ENCODE data around the gene MBLAC2.

Gene MBLAC2

DNA sequence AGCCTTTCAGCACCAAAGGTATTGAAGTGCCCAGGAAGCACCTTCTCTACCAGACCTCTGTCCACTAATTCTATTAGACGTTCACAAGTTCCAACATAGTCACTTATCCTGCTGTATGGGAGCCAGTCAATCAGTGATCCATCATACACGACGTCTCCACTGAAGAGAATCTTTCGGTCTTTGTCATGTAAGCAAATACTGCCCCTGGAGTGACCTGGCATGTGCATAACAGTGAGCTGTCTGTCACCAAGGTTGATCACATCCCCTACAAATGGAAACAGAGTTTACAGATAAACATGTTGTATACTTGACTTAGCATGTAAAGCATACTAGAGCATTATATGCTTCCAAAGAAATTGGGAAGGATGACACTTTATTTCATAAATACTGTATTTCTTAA is 13.3 kb downstream of the MBLAC2 start:
- H3K36me3 ChIP-seq (replicated peaks) = no peaks in the 10 kb centered on the region
- DNase-seq = no peak
- TF ChIP-seq, protein P1, sequence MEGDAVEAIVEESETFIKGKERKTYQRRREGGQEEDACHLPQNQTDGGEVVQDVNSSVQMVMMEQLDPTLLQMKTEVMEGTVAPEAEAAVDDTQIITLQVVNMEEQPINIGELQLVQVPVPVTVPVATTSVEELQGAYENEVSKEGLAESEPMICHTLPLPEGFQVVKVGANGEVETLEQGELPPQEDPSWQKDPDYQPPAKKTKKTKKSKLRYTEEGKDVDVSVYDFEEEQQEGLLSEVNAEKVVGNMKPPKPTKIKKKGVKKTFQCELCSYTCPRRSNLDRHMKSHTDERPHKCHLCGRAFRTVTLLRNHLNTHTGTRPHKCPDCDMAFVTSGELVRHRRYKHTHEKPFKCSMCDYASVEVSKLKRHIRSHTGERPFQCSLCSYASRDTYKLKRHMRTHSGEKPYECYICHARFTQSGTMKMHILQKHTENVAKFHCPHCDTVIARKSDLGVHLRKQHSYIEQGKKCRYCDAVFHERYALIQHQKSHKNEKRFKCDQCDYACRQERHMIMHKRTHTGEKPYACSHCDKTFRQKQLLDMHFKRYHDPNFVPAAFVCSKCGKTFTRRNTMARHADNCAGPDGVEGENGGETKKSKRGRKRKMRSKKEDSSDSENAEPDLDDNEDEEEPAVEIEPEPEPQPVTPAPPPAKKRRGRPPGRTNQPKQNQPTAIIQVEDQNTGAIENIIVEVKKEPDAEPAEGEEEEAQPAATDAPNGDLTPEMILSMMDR (IDR thresholded peaks at IDR 0.05; ENCODE audit: low read depth, low read length, missing control alignments) = no peak
- H3K27ac ChIP-seq = no peak overlapping the region
- no peaks in the 10 kb centered on the region for H3K27me3 ChIP-seq (replicated peaks)
- no peak overlapping the region for H3K4me3 ChIP-seq (ENCODE audit: low read depth, low read length)
- in situ Hi-C loops (cut with HindIII; ENCODE audit: low pct_ligation_motif_present, low sequenced_read_pairs) = no loop called here

DNA sequence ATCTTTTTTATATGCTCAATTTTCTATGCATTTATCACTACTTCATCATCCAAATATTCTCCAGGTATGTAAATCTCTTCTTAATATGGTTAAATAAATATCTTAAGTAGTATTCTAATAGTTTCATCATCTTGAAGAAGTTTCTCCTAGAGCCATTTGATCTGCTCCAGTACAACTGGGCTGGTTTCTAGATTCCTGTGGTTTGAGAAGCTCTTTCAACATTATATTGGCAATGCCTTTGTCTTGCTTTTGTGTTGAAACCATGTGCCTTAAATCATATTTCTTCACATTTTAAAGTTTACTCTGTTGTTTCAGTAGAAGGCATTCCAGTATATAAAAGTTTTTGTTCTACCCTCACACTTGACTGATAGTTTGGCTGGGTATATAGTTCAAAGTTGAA is 27.6 kb downstream of the MBLAC2 start:
- TF ChIP-seq, protein P1 (IDR thresholded peaks at IDR 0.05; ENCODE audit: low read depth, low read length, missing control alignments) = no peak
- Histone ChIP-seq H3K27ac (no peak overlapping the region), H3K36me3 (replicated peaks) (no peaks in the 10 kb centered on the region), H3K27me3 (replicated peaks) (no peaks in the 10 kb centered on the region), H3K4me3 (ENCODE audit: low read depth, low read length) (no peak overlapping the region)
- no peak for DNase-seq
- in situ Hi-C loops (cut with HindIII; ENCODE audit: low pct_ligation_motif_present, low sequenced_read_pairs) = no loop called here

DNA sequence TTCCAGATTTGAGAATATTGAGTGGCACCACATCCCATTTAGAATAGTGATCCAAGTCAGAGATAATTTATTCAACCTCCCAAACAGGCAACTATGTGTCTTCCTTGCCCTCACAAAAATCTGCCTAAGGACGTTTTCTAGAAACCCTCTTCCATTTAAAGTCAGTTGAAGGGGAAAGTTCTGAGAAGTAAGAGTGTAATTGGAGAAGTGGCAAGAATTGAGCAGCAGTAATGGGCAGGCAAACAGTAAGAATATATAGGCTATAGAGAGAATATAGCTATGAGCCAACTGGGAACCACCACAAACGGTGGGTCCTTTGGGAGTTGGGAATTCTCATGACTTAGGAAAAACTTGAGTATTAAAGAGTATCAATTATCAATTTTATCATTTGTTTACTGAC is 33.9 kb downstream of the MBLAC2 start:
- H3K27me3 ChIP-seq (replicated peaks) = no peaks in the 10 kb centered on the region
- in situ Hi-C loops (cut with HindIII; ENCODE audit: low pct_ligation_motif_present, low sequenced_read_pairs) = no loop called here
- H3K27ac ChIP-seq = no peak overlapping the region
- TF ChIP-seq, protein P1 (IDR thresholded peaks at IDR 0.05; ENCODE audit: low read depth, low read length, missing control alignments) = no peak
- H3K4me3 ChIP-seq (ENCODE audit: low read depth, low read length) = no peak overlapping the region
- no peak for DNase-seq
- H3K36me3 ChIP-seq (replicated peaks) = no peaks in the 10 kb centered on the region

DNA sequence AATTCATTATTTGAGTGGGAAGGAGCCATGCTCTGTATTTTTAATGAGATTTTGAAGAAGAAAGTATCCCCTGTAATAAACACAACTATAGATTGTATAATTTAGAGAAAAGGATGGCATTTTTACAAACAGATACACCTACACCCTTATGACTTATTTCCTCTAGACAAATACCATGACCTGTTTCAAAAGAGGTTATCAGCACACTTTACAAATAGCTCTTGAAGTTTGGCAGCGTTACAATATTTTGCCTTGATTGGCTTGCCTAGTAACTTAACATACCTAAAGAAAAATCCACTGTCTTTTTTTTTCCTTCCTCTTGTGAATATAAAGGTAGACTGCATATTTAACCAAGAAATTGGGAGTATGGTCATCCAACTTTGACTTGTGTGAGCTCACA is 36.5 kb downstream of the MBLAC2 start:
- TF ChIP-seq, protein P1 (IDR thresholded peaks at IDR 0.05; ENCODE audit: low read depth, low read length, missing control alignments) = no peak
- in situ Hi-C loops (cut with HindIII; ENCODE audit: low pct_ligation_motif_present, low sequenced_read_pairs) = no loop called here
- DNase-seq = no peak
- Histone ChIP-seq H3K27me3 (replicated peaks) (no peaks in the 10 kb centered on the region), H3K4me3 (ENCODE audit: low read depth, low read length) (no peak overlapping the region), H3K36me3 (replicated peaks) (no peaks in the 10 kb centered on the region), H3K27ac (no peak overlapping the region)

DNA sequence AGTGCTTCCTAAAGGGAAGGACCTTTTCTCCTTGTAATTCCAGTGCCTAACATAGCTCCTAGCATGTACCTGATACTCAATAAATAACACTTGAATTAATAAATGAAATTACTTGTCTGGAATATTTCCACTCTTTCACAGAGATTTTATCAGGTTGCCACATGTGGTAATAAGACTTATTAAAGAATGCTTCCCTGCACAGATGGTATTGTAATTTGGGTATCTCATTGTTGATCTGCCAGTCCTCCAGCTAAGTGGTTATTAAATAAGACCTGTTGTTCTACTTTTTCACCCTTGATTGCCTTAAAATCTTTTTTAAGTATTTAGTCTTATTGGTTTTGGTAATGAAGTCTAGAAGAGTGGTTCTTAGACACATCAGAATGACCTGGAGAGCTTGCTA is 36.9 kb downstream of the MBLAC2 start:
- no peak for DNase-seq
- Histone ChIP-seq H3K27me3 (replicated peaks) (no peaks in the 10 kb centered on the region), H3K36me3 (replicated peaks) (no peaks in the 10 kb centered on the region), H3K4me3 (ENCODE audit: low read depth, low read length) (no peak overlapping the region), H3K27ac (no peak overlapping the region)
- TF ChIP-seq, protein P1 (IDR thresholded peaks at IDR 0.05; ENCODE audit: low read depth, low read length, missing control alignments) = no peak
- in situ Hi-C loops (cut with HindIII; ENCODE audit: low pct_ligation_motif_present, low sequenced_read_pairs) = no loop called here

DNA sequence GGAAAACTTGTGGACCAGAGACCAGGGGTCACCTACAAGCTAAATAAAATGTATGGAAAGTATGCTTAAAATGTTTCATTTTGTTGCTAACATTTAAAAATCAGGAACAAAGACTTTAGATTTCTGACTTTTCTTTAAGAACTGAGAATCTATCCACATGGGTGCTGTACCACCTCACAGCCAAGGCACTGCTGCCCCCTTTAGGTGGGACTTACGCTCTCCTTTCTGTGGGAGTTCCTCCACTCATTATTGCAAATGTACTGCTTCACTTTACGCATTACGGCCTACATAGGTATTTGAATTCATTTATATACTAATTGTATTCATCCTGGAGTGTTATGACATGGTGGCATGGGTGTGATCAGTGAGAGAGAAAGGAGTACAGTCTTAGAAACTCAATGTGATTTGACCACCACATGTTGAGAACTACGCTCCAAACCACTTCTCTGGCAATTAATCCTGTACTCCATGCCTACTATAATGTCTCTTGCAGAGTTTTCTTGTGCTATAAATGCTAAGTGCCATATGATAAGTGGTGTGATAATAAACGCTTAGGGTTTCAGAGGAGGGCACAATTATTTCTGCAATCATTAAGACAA is 40.4 kb downstream of the MBLAC2 start:
- H3K4me3 ChIP-seq (ENCODE audit: low read depth, low read length) = no peak overlapping the region
- no peak overlapping the region for H3K27ac ChIP-seq
- TF ChIP-seq, protein P1 (IDR thresholded peaks at IDR 0.05; ENCODE audit: low read depth, low read length, missing control alignments) = peak; percentile 87
- no peaks in the 10 kb centered on the region for H3K36me3 ChIP-seq (replicated peaks)
- DNase-seq = peak; percentile 47
- in situ Hi-C loops (cut with HindIII; ENCODE audit: low pct_ligation_motif_present, low sequenced_read_pairs) = no loop called here
- no peaks in the 10 kb centered on the region for H3K27me3 ChIP-seq (replicated peaks)
